Right renal cortex interstitium (tissue), 3 donors: ENCODE data around the gene HOMER2. TPM values are rescaled to one million over a fixed set of nuclear protein-coding genes. Genes with fewer than 3 reads are reported as not detected.

Experiments
- DNase-seq, 3 donors: peaks; one replicate each; pipeline ENCODE4 v3.0.0-alpha.2; 2013; ENCODE audit warnings: low read depth in 3 of 3, low spot score in 2 of 3
- polyA plus RNA-seq, 3 donors: library from polyadenylated mRNA; unstranded; fragments of 120-200 nt; gene quantifications; one replicate each; pipeline ENCODE4 v1.2.1, GENCODE V29; 2013; ENCODE audit not compliant: insufficient read length in 3 of 3

Gene HOMER2
- polyA plus RNA-seq, 3 donors: 28.3 to 29.8 (median 29.3) TPM

GRCh38 chr15:82933576-82933975 lies 18.9 kb downstream of the HOMER2 start:
- DNase-seq: no peak

GRCh38 chr15:82931221-82931620 lies 21.3 kb downstream of the HOMER2 start:
- DNase-seq: no peak

GRCh38 chr15:82930461-82930860 lies 22.1 kb downstream of the HOMER2 start:
- no peak for DNase-seq

GRCh38 chr15:82928711-82929110 lies 23.8 kb downstream of the HOMER2 start:
- DNase-seq: no peak

- no peak for DNase-seq
Measured at GRCh38 chr15:82923744-82924143, 28.8 kb downstream of the HOMER2 start.

GRCh38 chr15:82922737-82923136 lies 29.8 kb downstream of the HOMER2 start:
- DNase-seq: no peak

GRCh38 chr15:82921939-82922338 lies 30.6 kb downstream of the HOMER2 start:
- DNase-seq: no peak

GRCh38 chr15:82921242-82921641 lies 31.3 kb downstream of the HOMER2 start:
- DNase-seq: no peak

GRCh38 chr15:82919231-82919886 lies 33.2 kb downstream of the HOMER2 start:
- no peak for DNase-seq

- DNase-seq: no peak
Measured at GRCh38 chr15:82918607-82919230, 33.8 kb downstream of the HOMER2 start.

- DNase-seq: no peak
Measured at GRCh38 chr15:82918162-82918561, 34.4 kb downstream of the HOMER2 start.

GRCh38 chr15:82917249-82917648 lies 35.3 kb downstream of the HOMER2 start:
- no peak for DNase-seq

- no peak for DNase-seq
Measured at GRCh38 chr15:82916161-82916952, 36.2 kb downstream of the HOMER2 start.

GRCh38 chr15:82914396-82914795 lies 38.1 kb downstream of the HOMER2 start:
- DNase-seq: no peak

- DNase-seq: no peak
Measured at GRCh38 chr15:82911458-82911857, 41.1 kb downstream of the HOMER2 start.

- no peak for DNase-seq
Measured at GRCh38 chr15:82910721-82911120, 41.8 kb downstream of the HOMER2 start.

GRCh38 chr15:82909080-82909815 lies 43.3 kb downstream of the HOMER2 start:
- DNase-seq: no peak

GRCh38 chr15:82907350-82907749 lies 45.2 kb downstream of the HOMER2 start:
- DNase-seq: no peak

- no peak for DNase-seq
Measured at GRCh38 chr15:82904574-82904973, 47.9 kb downstream of the HOMER2 start.

GRCh38 chr15:82903511-82903910 lies 49.0 kb downstream of the HOMER2 start:
- no peak for DNase-seq
